HL-60 (cell line): ENCODE measurements around the gene SPEN.

ENCODE experiments used
- CTCF ChIP-seq: IDR thresholded peaks from one replicate; pipeline ENCODE4 v1.5.1; 2011; ENCODE audit warnings: low read length, control low read depth, inconsistent platforms; ENCODE audit not compliant: insufficient read depth
- POLR2AphosphoS5 ChIP-seq: IDR thresholded peaks from 2 replicates; pipeline ENCODE4 v1.6.1; 2012; ENCODE audit warnings: low read depth
- REST ChIP-seq: IDR thresholded peaks from 2 replicates; pipeline ENCODE4 v1.6.1; 2012; ENCODE audit warnings: low read depth; ENCODE audit not compliant: insufficient replicate concordance

- TF ChIP-seq CTCF (no peak), REST (no peak), POLR2AphosphoS5 (peak; percentile 74)
Measured at GRCh38 chr1:15847100-15847892, at the start of gene SPEN.
